ENCODE measurements around the gene TARM1. TPM values are rescaled to one million over a fixed set of nuclear protein-coding genes. Genes with fewer than 3 reads are reported as not detected.
"Not testable (repeated sequence)": the region's sequence is repeated elsewhere in the genome, so short reads cannot be mapped to it uniquely, and the experiment has no call there.

The TARM1 gene
- total RNA-seq, 4 donors from 2014 or later, result not detected

GRCh38 chr19:54042989-54043388 is 38.2 kb downstream of the TARM1 start:
- peaks cover 0 to 83% (median 0%) of the 10 kb centered on the region in 4 donors for H3K27me3 ChIP-seq
- H3K9me3 ChIP-seq, result no peaks in the 10 kb centered on the region
- 73% methylated on average over 3 of the region's 3 CpGs for WGBS
- no peak overlapping the region for H3K27ac ChIP-seq (replicated peaks in 1 of 4)
- no peak overlapping the region for H3K4me3 ChIP-seq
- intact Hi-C loops (cut with DNase I), result no loop called here
- H3K4me1 ChIP-seq, result no peaks in the 10 kb centered on the region
- no peak for TF ChIP-seq EP300 (IDR thresholded peaks at IDR 0.05)
- no peak for TF ChIP-seq CTCF (IDR thresholded peaks at IDR 0.05)
- no peak for TF ChIP-seq POLR2A (IDR thresholded peaks at IDR 0.05; ENCODE audit: low read depth)
- TF ChIP-seq POLR2AphosphoS5 (IDR thresholded peaks at IDR 0.05), result no peak
- no peaks in the 10 kb centered on the region for H3K36me3 ChIP-seq
- DNase-seq (ENCODE audit: extremely low spot score), result no peak

GRCh38 chr19:54041969-54042606 is 39.1 kb downstream of the TARM1 start:
- TF ChIP-seq CTCF (IDR thresholded peaks at IDR 0.05) (no peak), POLR2A (IDR thresholded peaks at IDR 0.05; ENCODE audit: low read depth) (no peak), POLR2AphosphoS5 (IDR thresholded peaks at IDR 0.05) (no peak), EP300 (IDR thresholded peaks at IDR 0.05) (no peak)
- no peaks in the 10 kb centered on the region for H3K9me3 ChIP-seq
- no peak overlapping the region for H3K27ac ChIP-seq (replicated peaks in 1 of 4)
- H3K4me1 ChIP-seq, result no peaks in the 10 kb centered on the region
- peaks cover 0 to 74% (median 0%) of the 10 kb centered on the region in 4 donors for H3K27me3 ChIP-seq
- intact Hi-C loops (cut with DNase I), result no loop called here
- no peak for DNase-seq (ENCODE audit: extremely low spot score)
- no peaks in the 10 kb centered on the region for H3K36me3 ChIP-seq
- 65% methylated on average over 9 of the region's 9 CpGs for WGBS
- H3K4me3 ChIP-seq, result no peak overlapping the region

GRCh38 chr19:54040003-54040402 is 41.2 kb downstream of the TARM1 start:
- no peaks in the 10 kb centered on the region for H3K9me3 ChIP-seq
- no peak for DNase-seq (ENCODE audit: extremely low spot score)
- TF ChIP-seq CTCF (IDR thresholded peaks at IDR 0.05) (no peak), POLR2AphosphoS5 (IDR thresholded peaks at IDR 0.05) (no peak), POLR2A (IDR thresholded peaks at IDR 0.05; ENCODE audit: low read depth) (no peak)
- peaks cover 0 to 71% (median 0%) of the 10 kb centered on the region in 4 donors for H3K27me3 ChIP-seq
- no peaks in the 10 kb centered on the region for H3K36me3 ChIP-seq
- no peaks in the 10 kb centered on the region for H3K4me1 ChIP-seq
- 77% methylated on average over 4 of the region's 4 CpGs for WGBS
- no peak overlapping the region for H3K27ac ChIP-seq (replicated peaks in 1 of 4)
- H3K4me3 ChIP-seq, result no peak overlapping the region
- intact Hi-C loops (cut with DNase I), result no loop called here

- peaks cover 0 to 67% (median 0%) of the 10 kb centered on the region in 4 donors for H3K27me3 ChIP-seq
These were observed 44.6 kb downstream of the TARM1 start for GRCh38 chr19:54036542-54036941.

GRCh38 chr19:54035215-54036178 is 45.7 kb downstream of the TARM1 start:
- H3K27ac ChIP-seq (replicated peaks in 1 of 4), result no peak overlapping the region
- intact Hi-C loops (cut with DNase I), result no loop called here

More at GRCh38 chr19:54036542-54036941, 44.6 kb downstream of the TARM1 start:
- H3K36me3 ChIP-seq; H3K4me1 ChIP-seq; H3K27ac ChIP-seq (replicated peaks in 1 of 4); H3K9me3 ChIP-seq; DNase-seq (ENCODE audit: extremely low spot score); intact Hi-C loops (cut with DNase I); H3K4me3 ChIP-seq: not testable (repeated sequence)
- WGBS, result 76% methylated on average over 5 of the region's 5 CpGs

More at GRCh38 chr19:54035215-54036178, 45.7 kb downstream of the TARM1 start:
- Histone ChIP-seq H3K4me1 (no peaks in the 10 kb centered on the region), H3K36me3 (no peaks in the 10 kb centered on the region), H3K27me3 (peaks cover 0 to 65% (median 0%) of the 10 kb centered on the region in 4 donors), H3K9me3 (no peaks in the 10 kb centered on the region), H3K4me3 (no peak overlapping the region)
- TF ChIP-seq EP300 (IDR thresholded peaks at IDR 0.05) (no peak), POLR2AphosphoS5 (IDR thresholded peaks at IDR 0.05) (no peak), POLR2A (IDR thresholded peaks at IDR 0.05; ENCODE audit: low read depth) (no peak), CTCF (IDR thresholded peaks at IDR 0.05) (no peak)
- WGBS, result 69% methylated on average over 4 of the region's 4 CpGs
- no peak for DNase-seq (ENCODE audit: extremely low spot score)

All from esophagus muscularis mucosa (tissue), 4 donors.